Mononuclear cell (primary cell): ENCODE data around the gene DNLZ. TPM values are rescaled to one million over a fixed set of nuclear protein-coding genes. Genes with fewer than 3 reads are reported as not detected.

Experiments used
- H3K27me3 ChIP-seq: 2 replicates; pipeline ENCODE4 v1.6.0; 2011; ENCODE audit warnings: low read length, control low read depth; ENCODE audit not compliant: insufficient read depth
- H3K4me1 ChIP-seq: 2 replicates; pipeline ENCODE4 v1.5.1; 2011; ENCODE audit warnings: mild to moderate bottlenecking, low read length, control low read depth; ENCODE audit not compliant: insufficient read depth
- H3K4me3 ChIP-seq: 2 replicates; pipeline ENCODE4 v1.5.1; 2011; ENCODE audit warnings: mild to moderate bottlenecking, low read length, moderate library complexity
- H3K9me3 ChIP-seq: 2 replicates; pipeline ENCODE4 v1.5.1; 2011; ENCODE audit warnings: low read depth, mild to moderate bottlenecking, control low read depth, low read length
- total RNA-seq: library from RNA; depleted of rRNA; stranded (reverse); fragments of >200 nt; gene quantifications from one replicate; pipeline ENCODE4 v1.2.3, GENCODE V29; 2012

DNLZ gene
- total RNA-seq, 1 donor: 9.0 TPM

DNA sequence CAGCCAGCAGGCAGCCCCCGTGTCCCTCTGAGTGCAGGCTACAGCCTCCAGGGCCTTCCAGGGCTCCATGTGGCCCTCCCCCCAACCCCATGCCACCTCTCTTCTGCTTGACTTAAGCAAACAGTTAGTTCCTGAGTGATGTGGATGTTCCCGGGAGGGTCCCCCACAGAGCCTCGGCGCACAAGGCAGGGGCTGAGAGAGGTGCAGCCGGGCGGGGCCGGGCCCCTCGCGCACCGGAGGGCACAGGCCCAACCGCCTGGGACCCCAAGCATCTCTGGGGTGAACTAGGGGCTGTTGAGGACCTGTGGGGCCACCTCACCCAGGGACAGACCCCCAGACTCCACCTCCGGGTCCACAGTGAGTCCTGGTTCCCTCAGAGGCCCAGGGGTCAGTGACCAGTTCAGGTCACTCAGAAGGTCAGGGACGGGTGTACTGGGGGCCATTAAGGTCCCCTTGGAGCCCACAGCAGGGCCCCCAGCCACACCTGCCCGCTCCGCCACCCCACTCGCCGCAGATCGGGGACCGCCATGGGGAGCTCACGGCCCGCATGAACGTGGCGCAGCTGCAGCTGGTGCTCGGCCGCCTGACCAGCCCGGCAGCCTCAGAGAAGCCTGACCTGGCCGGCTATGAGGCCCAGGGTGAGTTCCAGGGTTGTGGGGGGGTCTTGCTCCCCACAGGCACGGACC lies 23.0 kb downstream of the DNLZ start:
- H3K4me1 ChIP-seq: no peaks in the 10 kb centered on the region
- no peaks in the 10 kb centered on the region for H3K27me3 ChIP-seq
- no peaks in the 10 kb centered on the region for H3K9me3 ChIP-seq
- H3K4me3 ChIP-seq: no peak overlapping the region

DNA sequence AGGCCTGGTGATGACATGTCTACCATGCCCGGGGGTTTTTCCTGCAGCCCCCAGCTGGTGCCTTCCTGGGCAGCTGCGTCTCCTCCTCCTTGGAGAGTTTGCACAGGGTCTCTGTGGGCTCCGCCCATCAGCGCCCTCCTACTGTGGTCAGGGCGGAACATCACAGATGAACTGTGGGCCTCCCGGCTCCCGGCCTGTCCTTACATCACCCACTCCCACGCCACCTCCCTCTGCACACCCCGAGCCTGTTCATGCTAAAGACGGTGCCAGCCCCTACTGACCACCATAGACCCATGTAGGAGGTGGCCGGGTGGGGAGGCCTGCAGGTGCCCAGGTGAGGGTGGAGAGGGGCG lies 23.6 kb downstream of the DNLZ start:
- H3K27me3 ChIP-seq: no peaks in the 10 kb centered on the region
- no peak overlapping the region for H3K4me3 ChIP-seq
- no peaks in the 10 kb centered on the region for H3K9me3 ChIP-seq
- no peaks in the 10 kb centered on the region for H3K4me1 ChIP-seq

- Histone ChIP-seq H3K9me3 (no peaks in the 10 kb centered on the region), H3K4me3 (no peak overlapping the region), H3K27me3 (no peaks in the 10 kb centered on the region), H3K4me1 (no peaks in the 10 kb centered on the region)
Observed at GRCh38 chr9:136339173-136339957, 24.2 kb downstream of the DNLZ start.

DNA sequence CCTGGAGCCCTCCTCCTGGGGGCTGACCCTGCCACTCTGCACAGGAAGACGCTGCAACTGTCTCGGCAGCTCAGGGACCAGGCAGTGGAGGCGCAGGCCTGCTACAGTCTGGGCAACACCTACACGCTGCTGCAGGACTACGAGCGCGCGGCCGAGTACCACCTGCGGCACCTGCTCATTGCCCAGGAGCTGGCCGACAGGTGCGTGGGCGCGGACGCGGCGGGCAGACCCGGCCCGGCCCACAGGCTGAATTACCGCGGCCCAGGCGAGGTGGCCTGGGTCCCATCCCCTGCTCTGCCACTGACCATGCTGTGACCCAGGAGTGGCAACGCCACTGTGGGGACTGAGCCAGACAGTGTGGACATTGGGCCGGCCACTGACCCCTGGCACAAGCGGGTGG lies 25.0 kb downstream of the DNLZ start:
- Histone ChIP-seq H3K9me3 (no peaks in the 10 kb centered on the region), H3K4me3 (no peak overlapping the region), H3K4me1 (no peaks in the 10 kb centered on the region), H3K27me3 (no peaks in the 10 kb centered on the region)

DNA sequence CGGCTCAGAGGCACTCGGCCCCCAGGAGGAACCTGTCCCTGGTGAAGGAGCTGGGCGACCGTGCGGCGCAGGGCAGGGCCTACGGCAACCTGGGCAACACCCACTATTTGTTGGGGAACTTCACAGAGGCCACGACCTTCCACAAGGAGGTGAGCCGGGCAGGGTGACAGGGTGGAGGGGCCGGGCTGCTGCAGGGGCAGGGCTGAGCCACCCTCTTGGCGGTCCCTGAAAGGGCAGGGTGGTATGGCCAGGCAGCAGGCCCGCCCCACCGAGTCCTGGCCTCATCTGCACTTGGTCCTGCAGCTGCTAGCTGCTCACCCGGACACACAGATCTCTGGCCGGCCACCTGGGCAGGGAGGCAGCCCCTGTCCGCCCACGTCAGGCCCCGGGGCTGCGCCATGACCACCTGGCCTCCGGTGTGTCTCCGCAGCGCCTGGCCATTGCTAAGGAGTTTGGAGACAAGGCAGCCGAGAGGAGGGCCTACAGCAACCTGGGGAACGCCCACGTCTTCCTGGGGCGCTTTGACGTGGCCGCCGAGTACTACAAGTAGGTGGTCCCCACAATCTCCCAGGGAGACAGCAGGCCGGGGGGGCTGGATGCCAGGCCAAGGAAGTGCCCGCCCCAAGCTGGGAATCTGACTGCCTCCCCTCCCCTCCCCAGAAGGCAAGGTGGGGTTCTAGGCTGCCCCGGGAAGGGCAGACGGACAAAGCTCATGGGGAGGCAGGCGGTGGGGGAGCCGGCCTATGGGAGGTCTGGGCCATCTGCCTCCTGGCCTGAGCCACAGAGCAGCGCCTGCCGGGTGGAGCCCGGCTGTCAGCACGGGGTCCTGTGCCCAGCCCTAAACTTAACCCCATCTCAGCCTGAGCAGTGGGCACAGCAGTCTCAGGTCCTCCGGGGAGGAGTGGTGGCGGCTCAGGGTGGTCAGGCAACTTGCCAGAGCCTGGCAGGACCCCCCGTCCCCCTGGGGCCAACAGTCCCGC lies 25.8 kb downstream of the DNLZ start:
- no peaks in the 10 kb centered on the region for H3K4me1 ChIP-seq
- no peak overlapping the region for H3K4me3 ChIP-seq
- H3K9me3 ChIP-seq: no peaks in the 10 kb centered on the region
- no peaks in the 10 kb centered on the region for H3K27me3 ChIP-seq

GRCh38 chr9:136336881-136337280 lies 26.7 kb downstream of the DNLZ start:
- H3K4me1 ChIP-seq: no peaks in the 10 kb centered on the region
- H3K9me3 ChIP-seq: no peaks in the 10 kb centered on the region
- H3K27me3 ChIP-seq: no peaks in the 10 kb centered on the region
- H3K4me3 ChIP-seq: no peak overlapping the region

- no peaks in the 10 kb centered on the region for H3K27me3 ChIP-seq
- no peak overlapping the region for H3K4me3 ChIP-seq
- H3K4me1 ChIP-seq: no peaks in the 10 kb centered on the region
- H3K9me3 ChIP-seq: no peaks in the 10 kb centered on the region
Observed at GRCh38 chr9:136336156-136336870, 27.2 kb downstream of the DNLZ start.

DNA sequence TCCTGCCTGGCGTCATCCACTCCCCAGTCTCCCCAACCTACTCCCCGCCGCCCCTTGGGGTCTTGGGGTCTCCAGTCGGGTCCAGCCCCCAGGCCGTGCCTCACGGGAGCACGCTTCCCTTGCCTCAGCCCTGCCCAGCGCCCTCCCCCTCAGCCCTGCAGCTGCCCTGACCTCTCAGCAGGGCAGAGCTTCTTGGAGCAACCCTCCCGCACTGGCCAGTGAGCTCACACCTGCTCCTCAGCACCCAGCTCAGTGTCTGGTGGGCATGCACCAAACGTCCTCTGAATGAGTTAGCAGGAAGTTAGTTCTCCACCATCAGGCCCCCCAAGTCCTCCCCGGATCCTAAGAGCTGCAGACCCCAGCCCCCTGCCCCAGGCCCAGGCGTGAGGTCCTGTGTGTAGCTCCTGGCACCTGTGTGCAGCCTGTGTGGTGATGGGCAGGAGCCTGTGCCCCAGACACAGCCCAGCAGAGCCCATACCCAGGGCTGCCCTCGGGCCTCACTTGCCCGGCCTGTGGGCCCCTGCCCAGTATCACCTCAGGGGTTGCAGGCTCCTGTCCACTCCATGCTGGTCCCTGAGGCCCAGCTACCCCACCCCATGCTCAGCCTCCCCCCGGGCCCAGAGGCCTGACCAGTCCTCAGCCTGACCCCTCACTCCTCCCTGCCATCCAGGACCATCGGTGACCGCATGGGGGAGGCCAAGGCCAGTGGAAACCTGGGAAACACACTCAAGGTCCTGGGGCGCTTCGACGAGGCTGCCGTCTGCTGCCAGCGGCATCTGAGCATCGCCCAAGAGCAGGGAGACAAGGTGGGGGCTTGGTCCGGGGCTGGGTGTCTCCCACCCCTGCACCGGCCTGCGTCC lies 28.0 kb downstream of the DNLZ start:
- Histone ChIP-seq H3K4me3 (no peak overlapping the region), H3K4me1 (no peaks in the 10 kb centered on the region), H3K27me3 (no peaks in the 10 kb centered on the region), H3K9me3 (no peaks in the 10 kb centered on the region)

GRCh38 chr9:136334541-136334940 lies 29.0 kb downstream of the DNLZ start:
- Histone ChIP-seq H3K4me3 (no peak overlapping the region), H3K9me3 (no peaks in the 10 kb centered on the region), H3K4me1 (no peaks in the 10 kb centered on the region)

DNA sequence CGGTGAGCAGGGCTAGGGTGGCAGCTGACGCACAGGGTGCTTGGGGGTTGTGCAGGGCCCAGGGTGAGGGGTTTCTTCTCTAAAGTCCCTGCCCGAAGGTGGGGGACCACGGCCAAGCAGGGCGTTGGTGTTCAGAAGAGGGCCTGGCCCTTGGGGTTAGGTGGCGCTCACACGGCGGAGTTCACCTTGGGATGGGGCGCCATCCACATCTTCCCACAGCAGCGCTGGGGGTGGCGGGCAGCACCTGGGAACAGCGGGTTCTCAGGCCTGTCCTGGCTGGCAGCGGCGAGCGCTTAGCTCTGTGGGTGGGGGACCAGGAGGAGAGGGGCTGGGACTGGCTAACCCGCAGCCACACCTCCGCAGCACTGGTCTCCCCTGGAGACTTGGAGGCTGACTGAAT lies 30.1 kb downstream of the DNLZ start:
- Histone ChIP-seq H3K9me3 (no peaks in the 10 kb centered on the region), H3K4me3 (no peak overlapping the region), H3K4me1 (peaks cover 5% of the 10 kb centered on the region), H3K27me3 (no peaks in the 10 kb centered on the region)

More at GRCh38 chr9:136334541-136334940, 29.0 kb downstream of the DNLZ start:
- no peaks in the 10 kb centered on the region for H3K27me3 ChIP-seq

DNA sequence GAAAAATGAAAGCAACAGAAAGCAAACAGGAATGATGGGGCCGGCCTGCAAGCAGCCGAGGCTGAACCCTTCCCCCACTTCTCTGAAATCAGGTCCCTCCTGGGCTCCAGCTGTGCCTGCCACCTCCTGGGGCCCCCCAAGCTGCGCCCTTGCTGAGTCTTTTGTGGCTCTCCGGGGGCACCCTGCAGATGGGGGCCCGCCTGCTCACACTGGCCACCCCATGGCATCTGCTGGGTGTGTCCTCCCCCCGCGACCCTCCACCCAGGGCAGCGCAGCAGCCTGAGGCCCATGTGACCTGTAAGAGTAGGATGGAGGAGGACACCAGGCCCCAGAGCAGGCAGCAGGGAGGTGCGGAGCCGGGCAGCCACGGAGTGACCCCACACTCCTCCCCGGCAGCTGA lies 30.5 kb downstream of the DNLZ start:
- peaks cover 10% of the 10 kb centered on the region for H3K4me1 ChIP-seq
- H3K9me3 ChIP-seq: no peaks in the 10 kb centered on the region
- no peak overlapping the region for H3K4me3 ChIP-seq
- H3K27me3 ChIP-seq: no peaks in the 10 kb centered on the region

GRCh38 chr9:136332482-136332983 lies 31.0 kb downstream of the DNLZ start:
- Histone ChIP-seq H3K4me1 (peaks cover 11% of the 10 kb centered on the region), H3K27me3 (no peaks in the 10 kb centered on the region), H3K4me3 (no peak overlapping the region), H3K9me3 (no peaks in the 10 kb centered on the region)

GRCh38 chr9:136331556-136332481 lies 31.7 kb downstream of the DNLZ start:
- Histone ChIP-seq H3K4me3 (no peak overlapping the region), H3K27me3 (peaks cover 1% of the 10 kb centered on the region), H3K4me1 (peaks cover 13% of the 10 kb centered on the region), H3K9me3 (no peaks in the 10 kb centered on the region)
